GM12875 (cell line): ENCODE measurements around the gene PLAGL2.
"Not testable (repeated sequence)": the region's sequence is repeated elsewhere in the genome, so short reads cannot be mapped to it uniquely, and the experiment has no call there.

Source experiments
- H3K4me3 ChIP-seq: one replicate; pipeline ENCODE4 v1.5.1; 2011; ENCODE audit warnings: low read depth, low read length, control low read depth
- TF ChIP-seq, protein P1 (sequence below): IDR thresholded peaks from 2 replicates; pipeline ENCODE4 v1.5.1; 2011; ENCODE audit warnings: low read depth, mild to moderate bottlenecking, control low read depth, inconsistent platforms, low read length, moderate library complexity, borderline replicate concordance; ENCODE audit not compliant: insufficient read depth

PLAGL2 gene

DNA sequence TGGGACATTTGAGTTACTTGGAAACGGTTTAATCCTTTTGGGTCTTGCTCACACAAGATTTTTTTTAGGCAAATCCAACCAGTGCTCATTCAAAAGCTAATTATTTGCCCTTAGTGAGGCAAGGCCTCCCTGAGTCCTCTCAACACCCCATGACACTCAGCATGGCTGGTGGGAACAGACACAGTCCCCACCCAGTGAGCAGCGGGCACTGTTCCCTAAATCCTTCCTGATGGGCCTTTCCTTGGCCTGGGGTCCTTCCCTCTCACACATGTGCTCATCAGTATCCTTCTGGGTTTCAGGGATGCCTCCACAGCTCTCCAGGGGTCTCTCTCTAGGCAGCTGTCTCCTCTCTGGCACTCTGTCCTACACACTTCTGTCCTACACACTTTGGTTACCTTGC is 28.0 kb downstream of the PLAGL2 start:
- no peak overlapping the region for H3K4me3 ChIP-seq
- TF ChIP-seq, protein P1, sequence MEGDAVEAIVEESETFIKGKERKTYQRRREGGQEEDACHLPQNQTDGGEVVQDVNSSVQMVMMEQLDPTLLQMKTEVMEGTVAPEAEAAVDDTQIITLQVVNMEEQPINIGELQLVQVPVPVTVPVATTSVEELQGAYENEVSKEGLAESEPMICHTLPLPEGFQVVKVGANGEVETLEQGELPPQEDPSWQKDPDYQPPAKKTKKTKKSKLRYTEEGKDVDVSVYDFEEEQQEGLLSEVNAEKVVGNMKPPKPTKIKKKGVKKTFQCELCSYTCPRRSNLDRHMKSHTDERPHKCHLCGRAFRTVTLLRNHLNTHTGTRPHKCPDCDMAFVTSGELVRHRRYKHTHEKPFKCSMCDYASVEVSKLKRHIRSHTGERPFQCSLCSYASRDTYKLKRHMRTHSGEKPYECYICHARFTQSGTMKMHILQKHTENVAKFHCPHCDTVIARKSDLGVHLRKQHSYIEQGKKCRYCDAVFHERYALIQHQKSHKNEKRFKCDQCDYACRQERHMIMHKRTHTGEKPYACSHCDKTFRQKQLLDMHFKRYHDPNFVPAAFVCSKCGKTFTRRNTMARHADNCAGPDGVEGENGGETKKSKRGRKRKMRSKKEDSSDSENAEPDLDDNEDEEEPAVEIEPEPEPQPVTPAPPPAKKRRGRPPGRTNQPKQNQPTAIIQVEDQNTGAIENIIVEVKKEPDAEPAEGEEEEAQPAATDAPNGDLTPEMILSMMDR, result no peak

DNA sequence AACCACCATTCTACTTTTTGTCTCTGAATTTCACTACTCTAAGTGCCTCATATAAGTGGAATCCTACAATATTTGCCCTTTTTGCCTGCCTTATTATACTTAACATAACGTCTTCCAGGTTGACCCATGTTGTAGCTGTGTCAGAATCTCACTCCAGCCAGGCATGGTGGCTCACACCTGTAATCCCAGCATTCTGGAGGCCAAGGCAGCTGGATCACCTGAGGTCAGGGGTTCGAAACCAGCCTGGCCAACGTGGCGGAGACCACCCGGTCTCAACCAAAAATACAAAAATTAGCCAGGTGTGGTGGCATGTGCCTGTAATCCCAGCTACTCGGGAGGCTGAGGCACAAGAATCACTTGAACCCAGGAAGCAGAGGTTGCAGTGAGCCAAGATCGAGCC is 29.8 kb downstream of the PLAGL2 start:
- H3K4me3 ChIP-seq, result not testable (repeated sequence)

DNA sequence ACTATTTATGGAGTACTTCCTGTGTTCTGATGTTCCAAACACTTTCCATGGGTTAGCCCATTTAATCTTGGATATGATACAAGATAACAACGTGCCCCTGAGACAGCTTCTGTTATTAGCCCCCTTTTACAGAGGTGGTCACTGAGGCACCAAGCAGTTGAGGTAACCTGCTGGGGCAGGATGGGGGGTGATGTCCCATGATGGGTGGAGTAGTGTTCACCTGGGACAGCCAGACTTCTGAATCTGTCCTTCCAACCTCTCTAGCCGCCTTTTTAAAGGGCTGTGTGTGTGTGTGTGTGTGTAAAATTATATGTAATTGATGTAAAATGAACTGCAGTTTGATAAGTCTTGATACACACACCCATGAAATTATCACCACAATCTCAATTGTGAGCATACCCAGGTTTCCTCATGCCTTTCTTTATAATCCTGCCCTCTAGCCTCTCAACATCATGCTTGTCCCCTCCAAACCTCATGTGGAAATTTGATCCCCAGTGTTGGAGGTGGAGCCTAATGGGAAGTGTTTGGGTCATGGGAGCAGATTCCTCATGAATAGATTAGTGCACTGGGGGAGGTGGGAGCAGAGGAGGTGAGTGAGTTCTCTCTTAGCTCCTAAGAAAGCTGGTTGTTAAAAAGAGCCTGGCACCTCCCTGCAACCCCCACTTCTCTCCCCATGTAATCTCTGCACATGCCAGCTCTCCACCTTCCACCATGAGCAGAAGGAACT is 39.2 kb downstream of the PLAGL2 start:
- no peak overlapping the region for H3K4me3 ChIP-seq
- TF ChIP-seq, protein P1, result no peak

DNA sequence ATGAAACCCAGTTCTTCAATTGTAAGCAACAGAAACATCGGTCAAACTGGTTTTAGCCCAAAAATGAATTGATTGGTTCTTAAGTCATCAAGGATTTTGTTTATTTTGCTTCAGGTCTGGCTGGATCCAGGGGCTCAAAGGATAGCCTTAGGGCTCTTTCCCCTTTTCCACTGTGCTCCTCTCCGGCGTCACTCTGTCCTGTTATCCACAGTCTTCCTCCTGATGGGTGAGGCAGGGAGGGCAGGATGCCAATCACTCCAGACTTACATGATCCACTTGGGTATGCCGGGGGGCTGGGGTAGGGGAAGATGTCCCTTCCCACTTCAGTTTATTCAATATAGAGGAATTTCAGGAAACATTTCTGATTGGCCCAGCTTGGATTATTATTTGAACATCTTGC is 40.0 kb downstream of the PLAGL2 start:
- TF ChIP-seq, protein P1, result no peak

DNA sequence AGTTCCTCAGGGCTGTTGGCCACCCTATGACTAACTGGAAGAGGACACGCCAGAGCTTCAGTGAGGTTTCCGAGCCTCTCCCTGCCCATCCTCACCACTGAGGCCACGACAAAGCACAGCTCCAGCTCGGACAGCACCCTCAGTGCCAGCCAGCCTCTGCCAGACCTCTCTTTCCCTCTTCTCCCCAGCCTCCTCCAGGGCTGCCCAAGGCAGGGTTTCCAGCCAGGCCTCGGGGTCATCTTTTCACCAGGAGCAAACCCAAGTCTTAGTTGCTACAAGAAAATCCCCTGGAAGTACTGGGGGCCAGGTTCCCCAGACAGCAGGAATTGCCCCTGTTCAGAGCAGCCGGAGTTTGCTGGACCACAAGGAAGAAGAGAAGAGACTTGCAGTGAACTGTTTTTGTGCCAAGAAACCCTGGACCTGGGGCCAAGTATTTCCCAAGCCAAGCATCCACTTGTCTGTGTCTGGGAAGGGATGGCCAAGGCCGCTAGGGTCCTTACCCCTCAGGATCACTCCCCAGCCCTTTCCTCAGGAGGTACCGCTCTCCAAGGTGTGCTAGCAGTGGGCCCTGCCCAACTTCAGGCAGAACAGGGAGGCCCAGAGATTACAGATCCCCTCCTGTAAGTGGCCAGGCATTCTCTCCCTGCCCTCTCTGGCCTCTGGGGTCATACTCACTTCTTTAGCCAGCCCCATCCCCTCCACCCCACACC is 41.6 kb downstream of the PLAGL2 start:
- TF ChIP-seq, protein P1, result no peak
- H3K4me3 ChIP-seq, result no peak overlapping the region

More for the DNA sequence above, 40.0 kb downstream of the PLAGL2 start:
- H3K4me3 ChIP-seq, result no peak overlapping the region

DNA sequence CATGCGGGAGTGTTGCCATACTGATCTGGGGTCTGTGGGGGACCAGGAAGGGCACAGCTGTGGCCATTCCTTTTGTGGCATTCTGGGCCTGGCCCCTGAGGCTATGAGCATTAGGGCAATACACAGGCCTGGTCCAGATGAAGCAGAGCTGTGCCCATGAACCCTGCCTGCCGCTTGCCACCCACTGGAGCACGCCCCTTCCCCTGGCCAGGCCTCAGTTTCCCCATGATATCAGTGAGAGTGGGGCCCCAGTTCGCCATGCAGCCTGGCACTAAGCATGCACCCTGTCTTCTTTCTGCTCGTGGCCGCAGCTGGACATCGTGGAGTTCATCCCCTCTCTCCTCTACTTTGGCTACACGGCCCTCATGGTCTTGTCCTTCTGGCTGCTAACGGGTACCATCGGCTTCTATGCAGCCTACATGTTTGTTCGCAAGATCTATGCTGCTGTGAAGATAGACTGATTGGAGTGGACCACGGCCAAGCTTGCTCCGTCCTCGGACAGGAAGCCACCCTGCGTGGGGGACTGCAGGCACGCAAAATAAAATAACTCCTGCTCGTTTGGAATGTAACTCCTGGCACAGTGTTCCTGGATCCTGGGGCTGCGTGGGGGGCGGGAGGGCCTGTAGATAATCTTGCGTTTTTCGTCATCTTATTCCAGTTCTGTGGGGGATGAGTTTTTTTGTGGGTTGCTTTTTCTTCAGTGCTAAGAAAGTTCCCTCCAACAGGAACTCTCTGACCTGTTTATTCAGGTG is 42.4 kb downstream of the PLAGL2 start:
- no peak overlapping the region for H3K4me3 ChIP-seq
- TF ChIP-seq, protein P1, result no peak

DNA sequence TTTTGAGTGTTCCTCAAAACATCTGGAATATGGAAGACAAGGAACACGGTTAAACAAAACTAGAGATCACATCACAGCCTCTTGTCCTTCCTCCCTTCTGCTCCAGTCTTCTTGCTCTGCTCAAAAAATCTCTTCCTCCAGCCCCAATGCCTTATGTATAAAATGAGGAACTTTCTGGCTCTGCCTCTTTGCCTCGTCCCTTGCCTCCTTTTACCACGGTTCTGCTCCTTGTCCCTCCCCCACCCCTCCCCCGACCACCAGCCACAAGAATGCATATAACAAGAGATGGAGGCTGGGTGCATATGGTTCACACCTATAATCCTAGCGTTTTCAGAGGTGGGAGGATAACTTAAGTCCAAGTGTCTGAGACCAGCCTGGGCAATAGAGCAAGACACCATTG is 43.6 kb downstream of the PLAGL2 start:
- TF ChIP-seq, protein P1, result no peak

More for the DNA sequence above, 43.6 kb downstream of the PLAGL2 start:
- no peak overlapping the region for H3K4me3 ChIP-seq
